Measurements from ENCODE around the gene OR51B2. TPM values are rescaled to one million over a fixed set of nuclear protein-coding genes. Genes with fewer than 3 reads are reported as not detected.
"Not testable (repeated sequence)": the region's sequence is repeated elsewhere in the genome, so short reads cannot be mapped to it uniquely, and the experiment has no call there.

OR51B2 gene
- total RNA-seq, 1 donor from 2014 or later, result not detected

- Histone ChIP-seq H3K27ac (no peak overlapping the region), H3K36me3 (no peaks in the 10 kb centered on the region), H3K4me3 (no peak overlapping the region), H3K9me3 (no peaks in the 10 kb centered on the region), H3K4me1 (no peaks in the 10 kb centered on the region), H3K27me3 (ENCODE audit: low read depth) (no peaks in the 10 kb centered on the region)
- no peak for TF ChIP-seq CTCF (IDR thresholded peaks at IDR 0.05)
- no peak for ATAC-seq
- DNase-seq, result no peak
- intact Hi-C loops (cut with DNase I), result no loop called here
These were observed 40.1 kb upstream of the OR51B2 start for GRCh38 chr11:5364214-5364613.

DNA sequence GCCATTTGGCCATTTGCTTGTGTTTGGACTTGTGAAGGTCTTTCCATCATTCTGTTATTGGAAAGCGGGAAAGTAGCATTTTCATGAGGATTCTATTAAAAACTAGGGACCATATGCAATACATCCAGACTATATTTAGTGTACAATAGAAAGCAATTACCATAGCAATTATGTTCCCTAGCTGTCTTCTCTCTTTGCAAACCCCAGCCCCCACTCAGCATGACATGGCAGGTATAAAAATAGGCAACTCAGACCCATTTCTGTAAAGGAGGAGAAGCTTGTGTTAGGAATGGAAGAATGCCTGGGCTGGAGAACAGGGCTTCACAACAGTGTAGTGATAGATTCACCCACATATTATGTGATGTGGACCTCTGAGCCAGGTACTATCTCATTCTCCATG, 39.6 kb upstream of the OR51B2 start:
- Histone ChIP-seq H3K27me3 (ENCODE audit: low read depth) (no peaks in the 10 kb centered on the region), H3K9me3 (no peaks in the 10 kb centered on the region), H3K4me1 (no peaks in the 10 kb centered on the region), H3K36me3 (no peaks in the 10 kb centered on the region), H3K27ac (no peak overlapping the region), H3K4me3 (no peak overlapping the region)
- no peak for TF ChIP-seq CTCF (IDR thresholded peaks at IDR 0.05)
- intact Hi-C loops (cut with DNase I), result no loop called here
- ATAC-seq, result no peak
- no peak for DNase-seq

DNA sequence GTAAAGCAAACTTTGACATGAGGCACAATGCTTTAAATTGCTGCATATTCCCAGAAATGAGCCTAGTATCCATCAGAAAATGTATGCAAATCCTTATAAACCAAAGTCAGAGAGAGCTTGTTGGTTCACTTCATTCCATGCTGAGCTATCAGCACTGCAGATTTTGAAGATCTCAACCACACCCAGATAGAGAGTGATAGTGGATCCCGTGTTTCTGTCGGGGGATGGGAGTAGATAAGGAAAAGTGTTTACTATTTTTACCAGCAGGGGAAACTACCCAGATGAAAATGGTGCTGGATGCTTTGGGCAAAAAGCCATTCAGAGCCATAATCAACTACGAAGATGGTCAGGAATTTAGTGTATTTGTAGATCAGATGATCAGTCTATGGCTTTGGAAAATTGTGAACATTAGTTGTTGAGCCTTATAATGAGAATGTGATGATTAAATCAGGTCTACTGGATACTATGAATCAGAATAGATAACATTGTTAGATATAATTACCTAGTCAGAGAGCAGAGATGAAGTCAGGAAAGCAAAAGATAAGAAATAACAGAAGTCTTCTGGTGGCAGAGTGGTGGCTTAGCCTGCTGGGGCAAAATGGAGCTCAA, 38.0 kb upstream of the OR51B2 start:
- H3K36me3 ChIP-seq, result no peaks in the 10 kb centered on the region
- no peak overlapping the region for H3K27ac ChIP-seq
- no peak for TF ChIP-seq CTCF (IDR thresholded peaks at IDR 0.05)
- H3K4me3 ChIP-seq, result no peak overlapping the region
- no peak for ATAC-seq
- intact Hi-C loops (cut with DNase I), result no loop called here
- H3K27me3 ChIP-seq (ENCODE audit: low read depth), result no peaks in the 10 kb centered on the region
- DNase-seq, result no peak
- H3K4me1 ChIP-seq, result no peaks in the 10 kb centered on the region
- no peaks in the 10 kb centered on the region for H3K9me3 ChIP-seq

GRCh38 chr11:5356031-5356430, 31.9 kb upstream of the OR51B2 start:
- DNase-seq; H3K9me3 ChIP-seq; H3K27me3 ChIP-seq (ENCODE audit: low read depth); H3K27ac ChIP-seq; intact Hi-C loops (cut with DNase I); H3K4me1 ChIP-seq; ATAC-seq; H3K4me3 ChIP-seq; H3K36me3 ChIP-seq: not testable (repeated sequence)

DNA sequence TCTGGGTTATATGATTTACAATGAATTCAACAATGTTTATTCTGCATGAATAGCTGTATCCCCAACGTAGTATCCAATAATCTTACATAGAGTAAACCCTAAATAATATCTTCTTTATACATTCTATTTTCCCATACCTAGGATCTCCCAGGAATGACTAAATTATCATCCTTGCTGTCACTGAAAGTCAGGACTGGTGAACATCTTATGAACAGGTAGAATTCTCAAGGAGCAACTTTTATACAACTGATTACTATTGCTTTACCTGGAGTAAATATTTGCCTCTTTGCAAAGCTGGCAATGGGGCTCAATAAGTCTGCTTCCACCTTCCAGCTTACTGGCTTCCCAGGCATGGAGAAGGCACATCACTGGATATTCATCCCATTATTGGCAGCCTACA, 27.1 kb upstream of the OR51B2 start, which contains the start of gene OR51B6:
Gene OR51B6, plus strand, starts transcription at position 301 of the 400 bp plus-strand sequence. Its CDS starts 0 bp downstream, at position 301.
- Histone ChIP-seq H3K27me3 (ENCODE audit: low read depth) (no peaks in the 10 kb centered on the region), H3K9me3 (no peaks in the 10 kb centered on the region), H3K4me1 (no peaks in the 10 kb centered on the region), H3K27ac (no peak within 1 kb of the TSS), H3K4me3 (no peak within 1 kb of the TSS), H3K36me3 (no peaks in the 10 kb centered on the region)
- no peak for ATAC-seq
- TF ChIP-seq CTCF (IDR thresholded peaks at IDR 0.05), result no peak
- DNase-seq, result no peak
- intact Hi-C loops (cut with DNase I), result no loop called here

DNA sequence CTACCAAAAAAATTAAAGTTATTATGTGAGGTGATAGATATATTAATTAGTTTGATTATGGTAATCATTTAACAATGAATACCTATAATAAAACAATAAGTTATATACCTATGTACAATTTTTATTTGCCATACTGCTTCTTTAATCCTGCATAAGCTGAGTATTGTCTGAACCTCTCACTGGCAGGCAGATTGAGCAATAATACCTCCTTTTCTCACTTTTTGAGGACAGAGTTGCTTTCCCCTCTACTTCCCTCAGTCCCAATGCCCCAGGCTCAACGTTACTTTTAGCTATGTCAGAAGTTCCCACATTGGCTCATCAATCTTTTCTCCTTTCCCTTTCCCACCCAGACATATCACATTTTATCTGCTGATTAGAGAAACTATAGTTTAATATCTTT, 25.5 kb upstream of the OR51B2 start:
- Histone ChIP-seq H3K36me3 (no peaks in the 10 kb centered on the region), H3K27ac (no peak overlapping the region), H3K9me3 (no peaks in the 10 kb centered on the region), H3K27me3 (ENCODE audit: low read depth) (no peaks in the 10 kb centered on the region), H3K4me3 (no peak overlapping the region), H3K4me1 (no peaks in the 10 kb centered on the region)
- no peak for TF ChIP-seq CTCF (IDR thresholded peaks at IDR 0.05)
- DNase-seq, result no peak
- intact Hi-C loops (cut with DNase I), result no loop called here
- no peak for ATAC-seq

Measured in lower lobe of right lung (tissue), 2 donors.